OCI-LY1 (cell line): ENCODE results near the gene SURF4.
"Not testable (repeated sequence)": the region's sequence is repeated elsewhere in the genome, so short reads cannot be mapped to it uniquely, and the experiment has no call there.

Source experiments
- H2AFZ ChIP-seq: fragments of 200-600 bp; sonication (generic), shearing (Covaris generic); 2 replicates; pipeline ENCODE4 v1.6.0; 2014; ENCODE audit warnings: antibody characterized with exemption, mild to moderate bottlenecking, low read length
- H3F3A ChIP-seq: fragments of 200-600 bp; sonication (generic), shearing (Covaris generic); 2 replicates; pipeline ENCODE4 v1.6.0; 2014; ENCODE audit warnings: mild to moderate bottlenecking, antibody characterized with exemption, low read length, moderate library complexity; ENCODE audit not compliant: insufficient read depth
- H3K27ac ChIP-seq: fragments of 200-600 bp; sonication (generic); 2 replicates; pipeline ENCODE4 v1.5.1; 2014; ENCODE audit warnings: low read length, mixed run types, mild to moderate bottlenecking, low read depth; ENCODE audit not compliant: poor library complexity, severe bottlenecking
- H3K27me3 ChIP-seq: fragments of 200-600 bp; sonication (generic); 2 replicates; pipeline ENCODE4 v1.6.0; 2014; ENCODE audit warnings: antibody characterized with exemption, mild to moderate bottlenecking, low read length, moderate library complexity; ENCODE audit not compliant: insufficient read depth
- H3K36me3 ChIP-seq: fragments of 200-600 bp; sonication (generic); 2 replicates; pipeline ENCODE4 v1.6.1; 2014; ENCODE audit warnings: mild to moderate bottlenecking, antibody characterized with exemption, low read length, moderate library complexity, mixed read lengths; ENCODE audit not compliant: insufficient read depth
- H3K4me1 ChIP-seq: fragments of 200-600 bp; sonication (generic); 2 replicates; pipeline ENCODE4 v1.5.1; 2014; ENCODE audit warnings: mild to moderate bottlenecking, low read length, moderate library complexity; ENCODE audit not compliant: insufficient read depth, severe bottlenecking
- H3K4me2 ChIP-seq: fragments of 200-600 bp; sonication (generic), shearing (Covaris generic); 2 replicates; pipeline ENCODE4 v1.6.1; 2014; ENCODE audit warnings: low read length
- H3K4me3 ChIP-seq: fragments of 200-600 bp; sonication (generic); 2 replicates; pipeline ENCODE4 v1.5.1; 2014; ENCODE audit warnings: low read length, low read depth, mild to moderate bottlenecking, mixed read lengths; ENCODE audit not compliant: poor library complexity, severe bottlenecking
- H3K79me2 ChIP-seq: fragments of 200-600 bp; shearing (Covaris generic); 2 replicates; pipeline ENCODE4 v1.6.1; 2016; ENCODE audit warnings: mixed run types, low read length, mixed read lengths; ENCODE audit not compliant: insufficient read depth
- H3K9ac ChIP-seq: fragments of 200-600 bp; sonication (generic), shearing (Covaris generic); 2 replicates; pipeline ENCODE4 v1.6.1; 2014; ENCODE audit warnings: mild to moderate bottlenecking, low read length, mixed read lengths
- H3K9me2 ChIP-seq: fragments of 200-600 bp; sonication (generic), shearing (Covaris generic); 2 replicates; pipeline ENCODE4 v1.6.1; 2014; ENCODE audit warnings: low read depth, mild to moderate bottlenecking, low read length, mixed read lengths
- H3K9me3 ChIP-seq: fragments of 200-600 bp; shearing (Covaris generic); 2 replicates; pipeline ENCODE4 v1.6.1; 2014; ENCODE audit warnings: low read length, mixed read lengths
- H4K20me1 ChIP-seq: fragments of 200-600 bp; sonication (generic), shearing (Covaris generic); 2 replicates; pipeline ENCODE4 v1.6.0; 2016; ENCODE audit warnings: mild to moderate bottlenecking, low read length; ENCODE audit not compliant: insufficient read depth
- CTCF ChIP-seq: fragments of 200-600 bp; sonication (generic), shearing (Covaris generic); IDR thresholded peaks from 2 replicates; pipeline ENCODE4 v1.5.1; 2017; ENCODE audit warnings: mild to moderate bottlenecking, antibody characterized with exemption, low read length, moderate library complexity, mixed read lengths
- EZH2 ChIP-seq: fragments of 200-600 bp; sonication (generic), shearing (Covaris generic); IDR thresholded peaks from 2 replicates; pipeline ENCODE4 v1.8.0; 2017; ENCODE audit warnings: borderline replicate concordance, mixed run types, mild to moderate bottlenecking, antibody characterized with exemption, low read length, moderate library complexity, mixed read lengths

Gene SURF4

GRCh38 chr9:133377721-133378216 is 1.9 kb upstream of the SURF4 start:
- TF ChIP-seq CTCF (no peak), EZH2 (no peak)
- no peaks in the 10 kb centered on the region for H3K9me2 ChIP-seq
- no peak overlapping the region for H2AFZ ChIP-seq
- no peaks in the 10 kb centered on the region for H3K9me3 ChIP-seq
- H3K4me1 ChIP-seq: peaks cover 17% of the 10 kb centered on the region
- no peaks in the 10 kb centered on the region for H4K20me1 ChIP-seq
- no peak overlapping the region for H3K9ac ChIP-seq
- peaks cover 15% of the 10 kb centered on the region for H3K79me2 ChIP-seq
- H3K36me3 ChIP-seq: peaks cover 5% of the 10 kb centered on the region; the same call in 1 of the 2 replicates
- no peaks in the 10 kb centered on the region for H3F3A ChIP-seq
- H3K27me3 ChIP-seq: no peaks in the 10 kb centered on the region; the same call in 1 of the 2 replicates
- H3K27ac ChIP-seq: no peak overlapping the region
- H3K4me3 ChIP-seq: no peak overlapping the region
- H3K4me2 ChIP-seq: no peak overlapping the region

GRCh38 chr9:133377280-133377679 is 1.4 kb upstream of the SURF4 start:
- H3K9ac ChIP-seq, H3K36me3 ChIP-seq, H3K27ac ChIP-seq, H3K9me2 ChIP-seq, H2AFZ ChIP-seq, H3F3A ChIP-seq, H3K4me2 ChIP-seq, H4K20me1 ChIP-seq, H3K4me3 ChIP-seq, H3K9me3 ChIP-seq, H3K27me3 ChIP-seq: not testable (repeated sequence)
- Histone ChIP-seq H3K4me1 (peaks cover 22% of the 10 kb centered on the region), H3K79me2 (peaks cover 15% of the 10 kb centered on the region)

GRCh38 chr9:133375116-133375723 is 640 bp downstream of the SURF4 start:
- H3K4me1 ChIP-seq: peaks cover 43% of the 10 kb centered on the region
- no peak overlapping the region for H2AFZ ChIP-seq
- peaks cover 8% of the 10 kb centered on the region; the same call in 1 of the 2 replicates for H3K36me3 ChIP-seq
- TF ChIP-seq CTCF (peak; percentile 46), EZH2 (no peak)
- peak overlapping the region; percentile 75 for H3K9ac ChIP-seq
- H4K20me1 ChIP-seq: no peaks in the 10 kb centered on the region
- peak overlapping the region; percentile 26 for H3K27ac ChIP-seq
- H3K9me2 ChIP-seq: no peaks in the 10 kb centered on the region
- no peaks in the 10 kb centered on the region for H3K9me3 ChIP-seq
- H3K79me2 ChIP-seq: peaks cover 24% of the 10 kb centered on the region
- H3K4me2 ChIP-seq: peak overlapping the region; percentile 93
- H3K4me3 ChIP-seq: peak overlapping the region; percentile 73
- H3F3A ChIP-seq: no peaks in the 10 kb centered on the region
- H3K27me3 ChIP-seq: no peaks in the 10 kb centered on the region; the same call in 1 of the 2 replicates
